Ascending aorta (tissue), 2 donors: ENCODE results near the gene DCDC2C. TPM values are rescaled to one million over a fixed set of nuclear protein-coding genes. Genes with fewer than 3 reads are reported as not detected.

Experiments used
- DNase-seq, 2 donors: peaks; one replicate each; pipeline ENCODE4 v3.0.0-alpha.2; 2019; ENCODE audit warnings: low spot score in 2 of 2
- H3K27ac ChIP-seq, 2 donors: fragments of 200-600 bp; sonication (generic); one replicate each; pipeline ENCODE4 v1.5.1; 2016 to 2017; ENCODE audit warnings: mild to moderate bottlenecking in 1 of 2
- H3K27me3 ChIP-seq: fragments of 200-600 bp; sonication (generic); one replicate; pipeline ENCODE4 v1.5.1; 2017
- H3K36me3 ChIP-seq, 2 donors: fragments of 200-600 bp; sonication (generic); one replicate each; pipeline ENCODE4 v1.5.1; 2016
- H3K4me1 ChIP-seq, 2 donors: fragments of 200-600 bp; sonication (generic); one replicate each; pipeline ENCODE4 v1.5.1; 2016 to 2017; ENCODE audit warnings: mild to moderate bottlenecking in 1 of 2
- H3K4me3 ChIP-seq, 2 donors: fragments of 200-600 bp; sonication (generic); one replicate each; pipeline ENCODE4 v1.5.1; 2016 to 2017; ENCODE audit warnings: mild to moderate bottlenecking in 1 of 2
- H3K9me3 ChIP-seq, 2 donors: fragments of 200-600 bp; sonication (generic); one replicate each; pipeline ENCODE4 v1.5.1; 2016
- intact Hi-C: fragments of 100-400 bp; cut with DNase I; formaldehyde crosslinking; loops from one replicate; pipeline ENCODE4 v1.15.1; 2023
- total RNA-seq: library from RNA; depleted of rRNA; stranded (reverse); fragments of >200 nt; gene quantifications from one replicate; pipeline ENCODE4 v1.1.0, GENCODE V29; 2016
- TF ChIP-seq, protein P1 (sequence below), 3 experiments: fragments of 200-600 bp in 2 of 3; fragments of 450-650 bp in 1 of 3; sonication (generic) in 2 of 3; IDR thresholded peaks; one replicate each; pipeline ENCODE4 v1.5.1; 2016 to 2019; ENCODE audit warnings: antibody characterized with exemption in 3 of 3, mild to moderate bottlenecking in 1 of 3, moderate library complexity in 1 of 3

Gene DCDC2C
- total RNA-seq, 1 donor from 2014 or later, result 2.4 TPM

DNA sequence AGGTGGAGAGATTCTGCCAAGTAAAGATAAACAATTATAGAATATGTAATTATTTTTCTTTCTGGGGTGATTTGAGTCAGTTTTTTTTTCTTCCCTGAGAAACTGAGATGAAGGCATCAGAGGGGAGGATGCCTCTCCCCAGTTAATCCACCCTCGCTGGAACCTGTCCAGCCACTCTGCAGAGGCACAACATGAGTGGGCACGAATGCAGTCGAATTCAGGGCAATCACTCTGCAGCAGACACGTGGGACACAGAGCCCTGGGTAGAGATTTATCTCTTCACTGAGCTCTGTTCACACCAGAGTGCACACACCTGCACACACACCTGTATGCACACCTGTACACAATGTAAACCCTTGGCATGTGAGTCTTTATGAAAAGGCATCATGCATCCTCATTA lies 154.2 kb downstream of the DCDC2C start:
- H3K27ac ChIP-seq, result no peak overlapping the region
- no peak overlapping the region for H3K4me3 ChIP-seq
- H3K9me3 ChIP-seq, result peaks cover 0 to 3% of the 10 kb centered on the region in 2 donors
- H3K27me3 ChIP-seq, result no peaks in the 10 kb centered on the region
- H3K36me3 ChIP-seq, result no peaks in the 10 kb centered on the region
- intact Hi-C loops, result no loop called here
- no peak for DNase-seq
- H3K4me1 ChIP-seq, result no peaks in the 10 kb centered on the region
- TF ChIP-seq, protein P1, sequence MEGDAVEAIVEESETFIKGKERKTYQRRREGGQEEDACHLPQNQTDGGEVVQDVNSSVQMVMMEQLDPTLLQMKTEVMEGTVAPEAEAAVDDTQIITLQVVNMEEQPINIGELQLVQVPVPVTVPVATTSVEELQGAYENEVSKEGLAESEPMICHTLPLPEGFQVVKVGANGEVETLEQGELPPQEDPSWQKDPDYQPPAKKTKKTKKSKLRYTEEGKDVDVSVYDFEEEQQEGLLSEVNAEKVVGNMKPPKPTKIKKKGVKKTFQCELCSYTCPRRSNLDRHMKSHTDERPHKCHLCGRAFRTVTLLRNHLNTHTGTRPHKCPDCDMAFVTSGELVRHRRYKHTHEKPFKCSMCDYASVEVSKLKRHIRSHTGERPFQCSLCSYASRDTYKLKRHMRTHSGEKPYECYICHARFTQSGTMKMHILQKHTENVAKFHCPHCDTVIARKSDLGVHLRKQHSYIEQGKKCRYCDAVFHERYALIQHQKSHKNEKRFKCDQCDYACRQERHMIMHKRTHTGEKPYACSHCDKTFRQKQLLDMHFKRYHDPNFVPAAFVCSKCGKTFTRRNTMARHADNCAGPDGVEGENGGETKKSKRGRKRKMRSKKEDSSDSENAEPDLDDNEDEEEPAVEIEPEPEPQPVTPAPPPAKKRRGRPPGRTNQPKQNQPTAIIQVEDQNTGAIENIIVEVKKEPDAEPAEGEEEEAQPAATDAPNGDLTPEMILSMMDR (IDR thresholded peaks at IDR 0.05), result no peak

DNA sequence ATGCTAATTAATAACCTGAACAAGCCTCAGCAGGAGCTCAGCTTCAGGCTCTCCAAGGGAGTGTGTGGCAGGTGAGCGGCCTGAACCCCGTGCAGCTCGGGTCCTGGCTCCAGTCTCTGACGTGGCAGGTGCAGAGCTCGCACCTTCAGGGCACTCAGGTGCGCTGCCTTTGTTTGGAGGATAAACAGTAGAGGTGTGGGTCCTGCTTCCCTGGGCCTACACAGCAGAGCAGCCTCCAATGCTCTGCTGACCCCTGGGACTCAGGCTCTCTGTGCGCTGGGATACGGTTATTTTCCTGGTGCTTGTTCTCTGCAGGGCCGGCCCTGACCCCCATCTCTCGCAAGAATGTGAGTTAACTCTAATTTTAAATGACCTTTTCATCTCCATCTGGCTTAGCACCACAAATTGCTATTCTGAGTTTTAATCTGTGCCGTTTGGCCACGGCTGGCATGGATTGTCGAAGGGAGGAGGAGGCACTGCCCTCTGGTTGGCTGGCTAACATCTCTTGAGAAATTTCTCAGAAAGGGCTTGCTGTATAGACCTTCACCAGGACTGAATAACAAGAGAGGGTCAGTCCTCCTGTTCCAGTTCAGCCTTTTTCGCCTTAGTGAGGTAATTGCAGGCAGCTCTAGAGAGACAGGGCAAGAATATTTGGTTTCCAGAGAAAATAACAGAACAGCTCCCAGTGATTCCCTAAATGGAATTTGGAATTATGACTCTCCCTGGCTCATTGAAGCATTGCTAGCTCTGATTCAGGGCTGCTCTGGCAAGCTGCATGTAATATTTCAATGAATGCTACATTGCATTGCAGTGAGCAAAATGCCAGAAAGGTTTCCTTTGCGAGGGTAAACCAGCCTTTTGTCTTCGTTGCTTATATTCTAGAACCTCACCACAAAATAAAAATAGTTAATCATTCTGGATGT lies 161.8 kb downstream of the DCDC2C start:
- intact Hi-C loops, result no loop called here

DNA sequence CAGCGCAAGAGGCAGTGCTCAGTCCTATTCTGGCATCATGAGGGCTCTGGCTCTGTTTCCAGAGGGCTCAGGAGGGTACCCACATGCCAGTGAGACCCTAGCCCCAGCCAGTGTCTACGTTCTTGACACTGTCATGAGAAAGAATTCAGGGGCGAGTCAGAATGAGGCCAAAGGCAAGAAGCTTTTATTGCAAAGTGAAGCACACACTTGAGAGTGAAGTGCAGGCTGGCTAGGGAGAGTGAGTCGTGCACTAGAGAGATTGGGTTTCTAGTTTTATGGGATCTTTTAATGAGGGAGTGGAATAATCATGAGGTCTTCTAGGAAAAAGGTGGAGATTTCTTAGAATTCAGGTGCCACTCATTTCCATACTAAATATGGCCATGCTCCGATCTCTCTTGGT lies 164.1 kb downstream of the DCDC2C start:
- no peak overlapping the region for H3K27ac ChIP-seq
- H3K9me3 ChIP-seq, result no peaks in the 10 kb centered on the region
- no peaks in the 10 kb centered on the region for H3K27me3 ChIP-seq
- H3K4me3 ChIP-seq, result no peak overlapping the region
- intact Hi-C loops, result no loop called here
- H3K4me1 ChIP-seq, result peaks cover 0 to 13% of the 10 kb centered on the region in 2 donors
- H3K36me3 ChIP-seq, result no peaks in the 10 kb centered on the region
- TF ChIP-seq, protein P1 (IDR thresholded peaks at IDR 0.05), result no peak
- DNase-seq, result no peak

More for the DNA sequence above, 161.8 kb downstream of the DCDC2C start:
- no peak overlapping the region for H3K4me3 ChIP-seq
- H3K36me3 ChIP-seq, result no peaks in the 10 kb centered on the region
- peak overlapping the region; percentile 51 to 62 for H3K27ac ChIP-seq
- TF ChIP-seq, protein P1 (IDR thresholded peaks at IDR 0.05), result no peak
- DNase-seq, result no peak
- H3K27me3 ChIP-seq, result no peaks in the 10 kb centered on the region
- no peaks in the 10 kb centered on the region for H3K9me3 ChIP-seq
- H3K4me1 ChIP-seq, result peaks cover 0 to 13% of the 10 kb centered on the region in 2 donors

DNA sequence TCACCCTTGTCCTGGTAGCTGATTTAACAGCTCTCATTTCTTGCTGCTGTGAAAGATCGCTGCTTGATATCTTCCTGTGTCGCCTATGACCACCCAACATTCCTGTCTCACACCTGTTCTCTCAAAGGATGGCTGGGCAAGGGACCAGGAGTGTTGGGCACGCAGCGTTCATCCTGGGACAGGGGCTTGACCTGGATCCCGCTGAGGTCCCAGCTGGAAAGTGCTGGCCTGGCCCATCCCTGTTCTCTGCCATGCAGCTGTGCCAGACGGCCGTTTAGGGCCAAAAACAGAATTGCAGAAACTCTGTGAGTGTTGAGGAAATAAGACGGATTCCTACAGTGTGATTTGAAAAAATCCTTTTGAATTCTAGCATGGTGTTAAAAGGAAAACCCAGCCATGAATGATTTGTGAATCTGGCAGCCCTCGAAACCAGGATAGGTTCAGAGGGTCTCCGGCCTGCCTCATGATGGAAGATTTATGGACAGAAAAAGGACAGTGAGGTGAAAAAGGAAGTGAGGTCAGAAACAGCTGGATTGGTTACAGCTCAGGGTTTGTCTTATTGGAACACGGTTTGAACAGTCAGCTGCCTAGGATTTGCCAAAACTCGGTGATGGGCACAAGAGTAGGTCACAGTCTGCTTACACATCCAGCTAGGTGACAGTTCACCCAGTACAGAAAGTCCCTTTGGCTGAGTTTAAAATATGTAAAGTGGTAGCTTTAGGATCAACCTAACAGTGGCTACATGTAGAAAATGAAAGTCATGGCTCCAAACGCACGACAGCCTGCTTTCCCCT lies 164.8 kb downstream of the DCDC2C start:
- H3K4me3 ChIP-seq, result no peak overlapping the region
- DNase-seq, result no peak
- intact Hi-C loops, result no loop called here
- H3K9me3 ChIP-seq, result no peaks in the 10 kb centered on the region
- TF ChIP-seq, protein P1 (IDR thresholded peaks at IDR 0.05), result no peak
- peaks cover 0 to 13% of the 10 kb centered on the region in 2 donors for H3K4me1 ChIP-seq
- H3K27me3 ChIP-seq, result no peaks in the 10 kb centered on the region
- no peaks in the 10 kb centered on the region for H3K36me3 ChIP-seq
- H3K27ac ChIP-seq, result peak overlapping the region in 1 of 2 donors; percentile 4

DNA sequence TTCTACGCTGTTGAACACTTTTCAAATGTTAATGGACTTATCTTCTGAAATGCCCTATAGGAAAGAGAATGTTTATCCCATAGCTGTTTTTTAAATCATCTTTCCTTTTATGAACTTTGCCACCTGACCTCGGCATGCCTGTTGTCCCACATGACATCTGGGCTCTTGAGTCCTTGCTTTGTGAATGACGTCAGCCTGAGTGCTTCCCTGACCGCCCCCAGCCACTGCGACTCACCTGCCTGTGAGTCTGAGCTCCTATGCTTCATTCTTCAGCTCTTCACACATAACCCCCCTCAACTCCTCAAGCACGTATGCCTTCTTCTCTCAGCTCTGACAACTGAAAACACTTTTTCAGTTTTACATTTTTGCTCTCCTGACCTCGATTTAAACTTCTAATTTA lies 166.8 kb downstream of the DCDC2C start:
- no peak for DNase-seq
- Histone ChIP-seq H3K9me3 (no peaks in the 10 kb centered on the region), H3K27me3 (no peaks in the 10 kb centered on the region), H3K4me1 (peaks cover 0 to 7% of the 10 kb centered on the region in 2 donors), H3K27ac (no peak overlapping the region), H3K36me3 (no peaks in the 10 kb centered on the region), H3K4me3 (no peak overlapping the region)
- intact Hi-C loops, result no loop called here
- TF ChIP-seq, protein P1 (IDR thresholded peaks at IDR 0.05), result no peak
